ENCODE data around the gene ENOX1. TPM values are rescaled to one million over a fixed set of nuclear protein-coding genes. Genes with fewer than 3 reads are reported as not detected.

ENOX1 gene
- total RNA-seq, 1 donor from 2014 or later, result 8.7 TPM

DNA sequence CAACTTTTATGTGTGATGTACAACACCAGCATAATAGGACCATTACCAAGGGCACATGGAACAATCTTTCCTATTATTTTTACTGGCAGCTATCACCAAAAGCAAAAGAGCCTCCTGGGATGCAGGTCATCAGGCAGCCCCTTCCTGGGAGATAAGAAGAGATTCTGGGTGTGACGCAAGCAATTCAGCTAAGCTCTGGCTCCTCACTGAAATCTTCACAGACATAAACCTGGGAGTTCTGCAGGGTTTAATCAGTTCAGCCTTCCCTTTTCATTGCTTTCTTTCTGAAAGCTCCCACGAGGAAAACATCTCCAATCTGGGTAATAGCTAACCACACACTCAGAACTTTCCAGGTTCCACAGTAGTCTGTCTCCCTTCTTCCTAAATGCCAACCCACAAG, 341.1 kb downstream of the ENOX1 start:
- Mint-ChIP-seq H3K4me3 (ENCODE audit: unreplicated experiment) (no peak overlapping the region), H3K9me3 (ENCODE audit: unreplicated experiment) (no peaks in the 10 kb centered on the region), H3K27ac (ENCODE audit: unreplicated experiment) (no peak overlapping the region), H3K27me3 (ENCODE audit: unreplicated experiment) (peaks cover 2% of the 10 kb centered on the region), H3K36me3 (ENCODE audit: unreplicated experiment) (no peaks in the 10 kb centered on the region), H3K4me1 (ENCODE audit: low read depth, unreplicated experiment) (peaks cover 13% of the 10 kb centered on the region)
- TF ChIP-seq, protein P1, sequence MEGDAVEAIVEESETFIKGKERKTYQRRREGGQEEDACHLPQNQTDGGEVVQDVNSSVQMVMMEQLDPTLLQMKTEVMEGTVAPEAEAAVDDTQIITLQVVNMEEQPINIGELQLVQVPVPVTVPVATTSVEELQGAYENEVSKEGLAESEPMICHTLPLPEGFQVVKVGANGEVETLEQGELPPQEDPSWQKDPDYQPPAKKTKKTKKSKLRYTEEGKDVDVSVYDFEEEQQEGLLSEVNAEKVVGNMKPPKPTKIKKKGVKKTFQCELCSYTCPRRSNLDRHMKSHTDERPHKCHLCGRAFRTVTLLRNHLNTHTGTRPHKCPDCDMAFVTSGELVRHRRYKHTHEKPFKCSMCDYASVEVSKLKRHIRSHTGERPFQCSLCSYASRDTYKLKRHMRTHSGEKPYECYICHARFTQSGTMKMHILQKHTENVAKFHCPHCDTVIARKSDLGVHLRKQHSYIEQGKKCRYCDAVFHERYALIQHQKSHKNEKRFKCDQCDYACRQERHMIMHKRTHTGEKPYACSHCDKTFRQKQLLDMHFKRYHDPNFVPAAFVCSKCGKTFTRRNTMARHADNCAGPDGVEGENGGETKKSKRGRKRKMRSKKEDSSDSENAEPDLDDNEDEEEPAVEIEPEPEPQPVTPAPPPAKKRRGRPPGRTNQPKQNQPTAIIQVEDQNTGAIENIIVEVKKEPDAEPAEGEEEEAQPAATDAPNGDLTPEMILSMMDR (IDR thresholded peaks at IDR 0.05; ENCODE audit: partially characterized antibody, unreplicated experiment), result no peak
- DNase-seq, result no peak

DNA sequence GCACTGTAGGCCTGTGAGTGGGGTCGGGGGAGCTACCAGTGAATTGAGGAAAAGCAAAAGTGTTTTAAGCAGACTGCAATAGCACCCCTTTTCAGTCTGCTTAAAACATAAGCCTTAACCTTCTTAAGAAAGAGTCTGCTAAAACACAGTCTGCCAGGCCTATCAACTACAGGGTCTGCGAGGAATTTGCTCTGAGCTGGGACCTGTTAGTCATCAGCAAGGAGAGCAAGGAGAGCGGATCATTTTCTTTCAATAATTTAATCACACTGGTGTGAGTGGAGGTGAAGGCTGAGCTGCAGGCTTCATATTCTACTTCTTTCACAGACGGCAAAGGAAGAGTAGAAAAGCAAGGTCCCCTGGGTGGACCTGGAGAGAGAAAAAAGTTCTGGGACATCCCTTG, 342.7 kb downstream of the ENOX1 start:
- H3K36me3 Mint-ChIP-seq (ENCODE audit: unreplicated experiment), result no peaks in the 10 kb centered on the region
- no peak for DNase-seq
- H3K27me3 Mint-ChIP-seq (ENCODE audit: unreplicated experiment), result peaks cover 2% of the 10 kb centered on the region
- H3K4me3 Mint-ChIP-seq (ENCODE audit: unreplicated experiment), result no peak overlapping the region
- TF ChIP-seq, protein P1 (IDR thresholded peaks at IDR 0.05; ENCODE audit: partially characterized antibody, unreplicated experiment), result no peak
- H3K27ac Mint-ChIP-seq (ENCODE audit: unreplicated experiment), result no peak overlapping the region
- H3K9me3 Mint-ChIP-seq (ENCODE audit: unreplicated experiment), result no peaks in the 10 kb centered on the region
- peaks cover 13% of the 10 kb centered on the region for H3K4me1 Mint-ChIP-seq (ENCODE audit: low read depth, unreplicated experiment)

DNA sequence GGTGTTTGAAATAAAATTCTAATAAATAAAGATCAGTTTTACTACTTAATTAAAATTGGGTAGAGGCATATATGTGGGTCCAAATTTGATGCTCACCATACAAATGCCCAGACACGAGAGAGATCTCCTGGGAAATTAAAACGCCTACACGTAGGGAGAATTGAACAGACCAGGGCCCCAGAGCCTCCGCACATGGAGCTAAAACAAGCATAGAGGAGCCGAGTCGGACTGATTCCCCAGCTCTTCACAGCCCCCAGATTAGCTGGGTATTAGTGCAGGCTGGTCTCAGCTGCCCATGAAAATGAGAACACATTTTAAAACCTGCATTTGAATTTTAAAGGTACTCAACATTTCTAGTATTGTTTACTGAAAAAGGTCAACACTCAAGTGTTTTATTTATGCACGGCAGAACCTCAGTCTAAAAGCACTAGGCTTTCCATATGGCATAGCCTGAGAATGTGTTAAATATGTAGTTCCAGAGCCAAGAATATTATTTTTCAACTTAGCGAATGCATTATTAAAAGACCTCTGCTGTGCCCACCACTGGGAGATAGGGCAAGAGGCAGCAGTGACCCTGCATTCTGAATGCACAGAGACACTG, 344.8 kb downstream of the ENOX1 start:
- H3K9me3 Mint-ChIP-seq (ENCODE audit: unreplicated experiment), result no peaks in the 10 kb centered on the region
- TF ChIP-seq, protein P1 (IDR thresholded peaks at IDR 0.05; ENCODE audit: partially characterized antibody, unreplicated experiment), result no peak
- H3K27me3 Mint-ChIP-seq (ENCODE audit: unreplicated experiment), result peaks cover 2% of the 10 kb centered on the region
- peaks cover 13% of the 10 kb centered on the region for H3K4me1 Mint-ChIP-seq (ENCODE audit: low read depth, unreplicated experiment)
- no peaks in the 10 kb centered on the region for H3K36me3 Mint-ChIP-seq (ENCODE audit: unreplicated experiment)
- H3K27ac Mint-ChIP-seq (ENCODE audit: unreplicated experiment), result no peak overlapping the region
- no peak overlapping the region for H3K4me3 Mint-ChIP-seq (ENCODE audit: unreplicated experiment)
- DNase-seq, result no peak

DNA sequence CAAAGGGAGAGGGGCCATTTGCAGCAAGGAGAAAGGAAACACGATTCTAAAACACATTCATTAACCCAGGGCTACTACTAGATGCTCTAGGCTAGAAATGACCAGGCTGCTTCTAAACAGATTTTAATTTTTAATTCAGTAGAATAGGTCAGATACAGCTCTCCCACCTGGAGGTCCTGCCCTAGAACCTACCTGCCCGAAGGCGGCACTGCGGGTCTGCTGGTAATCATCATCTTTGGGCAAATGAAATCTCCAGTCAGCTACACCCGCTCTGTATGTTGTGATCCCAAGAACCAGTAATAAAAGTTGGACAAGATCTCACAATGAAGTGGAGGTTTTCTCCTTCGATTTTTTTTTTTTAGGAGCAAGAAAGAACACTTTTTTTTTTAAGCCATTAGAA, 345.3 kb downstream of the ENOX1 start:
- Mint-ChIP-seq H3K4me1 (ENCODE audit: low read depth, unreplicated experiment) (peaks cover 13% of the 10 kb centered on the region), H3K4me3 (ENCODE audit: unreplicated experiment) (peak overlapping the region; percentile 12), H3K27ac (ENCODE audit: unreplicated experiment) (no peak overlapping the region), H3K9me3 (ENCODE audit: unreplicated experiment) (peaks cover 3% of the 10 kb centered on the region), H3K27me3 (ENCODE audit: unreplicated experiment) (peaks cover 2% of the 10 kb centered on the region), H3K36me3 (ENCODE audit: unreplicated experiment) (no peaks in the 10 kb centered on the region)
- TF ChIP-seq, protein P1 (IDR thresholded peaks at IDR 0.05; ENCODE audit: partially characterized antibody, unreplicated experiment), result no peak
- no peak for DNase-seq

DNA sequence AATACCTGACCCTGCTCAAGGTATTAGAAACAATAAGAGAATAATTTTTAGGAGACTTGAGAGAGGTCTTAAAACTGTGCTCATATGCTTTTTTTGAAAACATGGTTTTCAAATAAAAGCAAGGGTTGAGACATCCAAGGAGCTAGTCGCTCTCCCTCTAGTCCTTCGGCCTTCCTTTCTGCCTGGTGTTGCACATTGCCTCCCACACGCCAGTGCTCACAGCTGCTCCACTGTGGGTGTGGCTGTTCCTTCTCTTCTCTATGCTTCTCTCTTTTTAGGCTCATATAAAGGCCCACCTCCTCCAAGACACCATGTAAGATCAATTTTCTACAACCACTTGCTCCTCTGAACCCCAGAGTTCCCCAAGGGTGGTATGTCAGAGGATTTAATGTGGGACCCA, 352.6 kb downstream of the ENOX1 start:
- Mint-ChIP-seq H3K9me3 (ENCODE audit: unreplicated experiment) (peaks cover 3% of the 10 kb centered on the region), H3K27me3 (ENCODE audit: unreplicated experiment) (no peaks in the 10 kb centered on the region), H3K4me1 (ENCODE audit: low read depth, unreplicated experiment) (peaks cover 10% of the 10 kb centered on the region), H3K36me3 (ENCODE audit: unreplicated experiment) (no peaks in the 10 kb centered on the region), H3K4me3 (ENCODE audit: unreplicated experiment) (no peak overlapping the region), H3K27ac (ENCODE audit: unreplicated experiment) (no peak overlapping the region)
- DNase-seq, result no peak
- TF ChIP-seq, protein P1 (IDR thresholded peaks at IDR 0.05; ENCODE audit: partially characterized antibody, unreplicated experiment), result no peak
